ACHN (cell line): ENCODE results near the gene MMP24.

Experiments used
- DNase-seq: peaks from one replicate; pipeline ENCODE4 v3.0.0-alpha.2; 2015
- in situ Hi-C: cut with HindIII; loops from 2 replicates; pipeline ENCODE4 v1.10.0; 2017; ENCODE audit warnings: low sequenced_read_pairs, low pct_ligation_motif_present, low pct_unique_long_range_greater_than_20kb

The MMP24 gene

GRCh38 chr20:35286077-35286898 is 59.8 kb downstream of the MMP24 start:
- no peak for DNase-seq
- in situ Hi-C loops, result no loop called here

DNA sequence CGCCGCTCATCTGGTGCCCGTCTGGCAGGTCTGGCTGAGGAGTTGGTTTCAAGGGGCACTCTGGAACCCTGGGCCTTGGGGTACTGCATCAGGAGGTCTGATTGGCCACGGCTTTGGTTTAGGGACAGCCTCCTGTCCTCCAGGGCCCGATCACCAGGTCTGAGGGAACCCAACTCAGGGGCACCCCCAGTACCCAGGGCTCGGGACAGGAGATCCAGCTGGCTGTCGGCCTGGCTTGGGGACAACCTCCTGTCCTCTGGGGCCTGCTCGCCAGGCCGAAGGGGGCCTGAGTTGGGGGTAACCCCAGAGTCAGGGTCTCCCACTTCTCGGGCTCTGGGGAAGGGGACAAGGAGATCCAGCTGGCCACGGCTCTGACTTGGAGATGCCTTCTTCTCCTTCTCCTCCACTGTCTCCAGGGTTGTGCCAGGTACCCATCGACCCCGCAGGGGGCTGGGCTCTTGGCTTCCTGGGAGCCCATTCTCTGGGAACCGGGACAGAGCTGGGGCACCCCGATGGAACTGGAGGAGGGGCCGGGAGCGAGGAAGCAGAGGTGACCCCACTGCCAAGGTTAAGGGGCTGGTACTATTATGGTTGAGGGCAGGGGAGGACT is 60.5 kb downstream of the MMP24 start:
- in situ Hi-C loops, result no loop called here
- no peak for DNase-seq

DNA sequence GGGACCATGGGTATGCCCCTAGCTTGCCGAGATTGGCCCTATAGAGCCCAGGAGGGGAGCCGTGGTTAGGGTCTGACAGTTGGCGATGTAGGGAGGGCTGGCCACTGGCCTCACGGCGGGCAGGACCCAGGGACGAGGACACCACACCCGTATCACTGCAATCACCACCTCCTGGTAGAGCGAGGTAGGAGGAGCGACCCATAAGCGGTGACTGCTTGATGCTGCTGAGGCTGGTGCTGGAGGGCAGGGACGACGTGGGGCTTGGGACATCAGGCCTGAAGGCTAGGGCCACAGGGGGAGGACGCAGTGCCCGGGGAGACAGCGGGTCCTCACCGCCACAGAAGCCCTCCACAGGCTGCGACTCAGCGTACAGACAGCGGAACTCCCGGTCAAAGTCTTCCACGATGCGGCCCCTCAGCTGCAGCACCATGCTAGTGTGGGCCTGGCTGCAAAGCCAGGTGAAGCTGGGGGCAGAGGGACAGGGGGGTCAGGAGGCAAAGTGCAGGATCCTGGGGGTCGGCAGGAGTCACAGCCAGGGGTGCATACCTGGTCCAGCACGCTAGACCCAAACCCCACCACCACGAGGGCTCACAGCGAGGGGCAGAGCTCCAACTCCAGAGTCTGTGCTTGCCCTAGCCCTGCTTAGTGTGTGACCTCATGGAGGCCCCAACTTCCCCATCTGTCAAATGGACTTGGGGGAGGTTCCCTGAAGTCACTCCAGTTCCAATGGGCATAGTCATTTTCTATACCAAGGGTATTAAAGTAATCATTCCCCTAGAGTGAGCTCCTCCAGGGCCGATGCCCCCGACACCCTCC is 61.2 kb downstream of the MMP24 start:
- no peak for DNase-seq
- in situ Hi-C loops, result no loop called here

DNA sequence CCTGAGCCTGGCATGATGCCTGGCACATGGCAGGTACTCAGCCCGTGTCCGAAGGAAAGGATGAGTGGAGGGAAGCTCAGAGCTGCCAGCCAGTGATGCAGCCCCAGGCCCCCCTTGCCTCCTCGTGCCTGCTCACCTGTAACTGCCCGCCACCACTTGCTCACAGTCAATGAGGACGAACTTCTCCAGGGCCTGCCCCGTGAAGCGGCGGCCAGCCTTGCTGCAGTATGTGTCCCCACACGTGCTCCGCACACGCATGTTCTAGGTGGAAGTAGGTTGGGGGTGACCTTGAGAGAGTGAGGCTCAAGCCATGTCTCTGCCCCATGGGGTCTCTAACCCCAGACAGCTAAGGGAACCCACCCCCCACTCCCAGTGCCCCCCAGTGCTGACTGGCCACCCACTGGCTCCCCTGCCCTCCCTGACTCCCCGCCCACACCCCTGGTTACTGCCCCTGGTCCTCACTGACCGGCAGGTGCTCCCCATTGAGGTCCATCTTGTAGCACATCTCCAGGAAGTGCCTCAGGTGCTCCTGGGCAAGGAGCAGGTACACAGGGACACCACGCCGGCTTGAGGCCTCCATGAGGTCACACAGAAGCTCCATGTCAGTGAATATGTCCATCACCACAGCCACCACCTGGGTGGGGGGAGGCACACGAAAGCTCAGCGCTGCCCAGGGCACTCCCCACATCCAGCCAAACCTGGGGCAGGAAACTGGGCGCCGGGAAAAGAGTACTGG is 62.0 kb downstream of the MMP24 start:
- in situ Hi-C loops, result no loop called here

DNA sequence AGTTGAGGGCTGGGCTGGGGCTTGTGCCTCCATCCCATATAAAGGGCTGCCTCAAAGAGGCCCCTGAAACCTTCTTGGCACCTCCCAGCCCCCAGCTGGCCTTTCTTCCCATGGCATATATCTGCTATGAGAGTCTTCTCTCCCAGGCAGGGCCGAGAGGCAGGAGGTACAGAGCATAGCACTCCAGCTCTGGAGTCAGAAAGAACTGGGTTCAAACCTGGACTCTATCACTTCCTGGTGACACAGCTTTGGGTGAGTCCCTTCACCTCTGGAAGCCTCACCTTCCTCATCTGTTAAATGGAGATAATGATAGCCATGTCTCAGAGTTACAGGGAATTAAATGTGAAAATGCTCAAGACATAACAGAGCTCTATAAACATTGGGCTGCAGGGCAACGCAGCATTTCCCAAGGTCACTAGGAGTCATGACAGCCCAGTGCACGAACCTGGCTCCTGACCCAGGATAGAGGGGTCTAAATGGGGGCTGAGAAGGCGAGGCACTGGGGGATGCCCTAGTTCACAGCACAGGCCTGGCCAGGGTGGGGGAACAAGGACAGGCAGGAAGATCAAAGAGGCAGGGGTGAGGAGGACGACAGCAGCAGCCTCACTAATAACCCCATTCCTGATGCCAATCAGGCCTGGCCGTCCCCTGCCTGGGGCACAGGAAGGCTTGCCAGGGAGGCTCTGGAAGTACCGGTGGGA is 63.8 kb downstream of the MMP24 start:
- in situ Hi-C loops, result no loop called here
- no peak for DNase-seq

More for the DNA sequence above, 62.0 kb downstream of the MMP24 start:
- no peak for DNase-seq

GRCh38 chr20:35290887-35291417 is 64.5 kb downstream of the MMP24 start:
- in situ Hi-C loops, result no loop called here
- no peak for DNase-seq

DNA sequence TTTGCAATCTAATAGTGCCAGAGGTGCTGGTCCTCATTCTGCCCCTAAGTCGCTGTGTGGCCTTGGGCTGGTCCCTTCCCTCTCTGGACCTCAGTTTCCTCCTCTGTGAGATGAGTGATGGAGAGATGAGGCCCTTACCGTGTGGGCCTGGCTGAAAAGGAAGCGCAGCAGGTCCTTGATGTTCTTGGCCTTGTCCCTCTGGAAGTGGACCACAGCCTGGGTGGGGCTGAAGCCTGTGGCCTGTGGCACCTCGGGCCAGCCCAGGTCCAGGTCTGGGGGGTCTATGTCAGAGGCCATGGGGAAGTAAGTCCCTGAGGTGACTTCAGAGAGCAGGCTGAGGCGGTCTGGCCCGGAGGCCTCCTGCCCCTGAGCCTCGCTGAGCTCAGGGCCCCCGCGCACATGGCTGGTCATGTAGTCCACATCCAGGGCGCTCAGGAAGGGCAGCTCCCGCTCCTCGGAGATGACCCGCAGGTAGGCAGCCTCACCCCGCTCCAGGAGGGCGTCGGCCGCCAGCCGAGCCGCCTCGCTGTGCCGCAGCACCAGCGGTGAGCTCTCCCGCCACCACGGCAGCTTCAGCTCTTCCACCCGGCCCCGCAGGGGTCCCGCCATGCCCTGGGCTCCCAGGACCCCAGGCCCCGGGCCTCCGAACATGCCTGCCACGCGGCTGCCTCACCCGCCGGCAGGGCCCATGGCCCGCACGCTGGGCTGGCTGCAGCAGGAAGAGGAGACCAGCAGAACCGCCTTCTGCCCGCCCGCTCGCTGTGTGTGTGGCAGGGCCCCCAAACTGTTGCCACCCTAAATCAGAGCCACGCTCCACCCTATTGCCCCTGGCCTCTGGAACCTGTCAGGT is 65.4 kb downstream of the MMP24 start, which contains the start of gene FAM83C:
Gene FAM83C, minus strand, starts transcription at position 772 of the 850 bp plus-strand sequence. Its CDS starts 121 bp downstream, at position 651.
- no peak for DNase-seq
- in situ Hi-C loops, result no loop called here

- DNase-seq, result no peak
- in situ Hi-C loops, result no loop called here
These were observed 66.2 kb downstream of the MMP24 start for GRCh38 chr20:35292504-35293285.

GRCh38 chr20:35293303-35294292 is 67.1 kb downstream of the MMP24 start:
- in situ Hi-C loops, result no loop called here
- no peak for DNase-seq

DNA sequence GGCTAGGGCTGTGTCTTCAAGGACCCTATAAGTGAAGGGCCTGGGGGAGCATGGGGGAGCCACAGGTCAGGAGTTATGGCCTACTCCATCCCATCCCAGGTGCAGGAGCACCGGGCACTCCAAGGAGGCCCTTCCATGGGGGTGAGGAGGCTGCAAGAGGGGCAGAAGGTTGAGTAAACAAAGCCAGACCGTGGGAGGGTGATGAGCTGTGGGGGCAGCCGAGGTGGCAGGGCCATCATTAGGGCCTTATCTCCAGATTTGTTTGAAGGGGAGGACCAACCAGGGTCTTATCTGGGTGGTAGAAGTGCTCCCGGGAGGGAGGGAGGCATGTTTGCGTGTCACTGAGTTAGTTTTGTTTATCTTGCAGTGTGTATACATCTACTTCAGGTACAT is 67.8 kb downstream of the MMP24 start:
- in situ Hi-C loops, result no loop called here
- no peak for DNase-seq

DNA sequence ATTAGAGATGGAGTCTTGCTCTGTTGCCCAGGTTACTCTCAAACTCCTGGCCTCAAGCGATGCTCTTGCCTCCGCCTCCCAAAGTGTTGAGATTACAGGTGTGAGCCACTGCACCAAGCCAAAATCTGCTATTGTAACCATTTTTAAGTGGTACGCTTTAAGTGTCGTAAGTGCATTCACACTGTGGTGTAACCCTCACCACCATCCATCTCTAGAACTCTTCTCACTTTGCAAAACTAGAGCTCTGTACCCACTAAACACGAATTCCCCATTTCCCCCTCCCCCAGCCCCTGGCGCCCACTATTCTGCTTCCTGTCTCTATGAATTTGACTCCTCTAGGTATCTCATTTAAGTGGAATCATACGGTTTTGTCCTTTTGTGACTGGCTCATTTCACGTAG is 68.6 kb downstream of the MMP24 start:
- in situ Hi-C loops, result no loop called here
- no peak for DNase-seq

DNA sequence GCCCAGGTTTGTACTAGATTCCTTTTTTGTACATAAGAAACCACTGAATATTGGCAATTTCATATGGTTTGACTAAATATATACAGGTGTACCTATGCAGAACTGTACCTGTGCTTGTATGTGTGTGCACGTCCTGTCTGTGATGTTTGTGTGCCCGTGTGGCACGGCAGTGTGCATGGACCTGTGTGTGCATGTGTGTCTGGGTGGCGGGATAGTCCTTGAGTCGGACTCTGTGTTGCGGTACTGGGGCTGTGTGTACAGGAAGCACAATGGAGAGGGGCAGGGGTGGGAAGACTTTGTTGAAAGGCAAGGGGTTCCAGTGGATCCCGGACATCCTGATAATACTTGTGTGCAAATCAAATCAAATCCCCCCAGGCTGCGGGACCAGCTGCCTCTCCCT is 69.2 kb downstream of the MMP24 start:
- no peak for DNase-seq
- in situ Hi-C loops, result no loop called here

DNA sequence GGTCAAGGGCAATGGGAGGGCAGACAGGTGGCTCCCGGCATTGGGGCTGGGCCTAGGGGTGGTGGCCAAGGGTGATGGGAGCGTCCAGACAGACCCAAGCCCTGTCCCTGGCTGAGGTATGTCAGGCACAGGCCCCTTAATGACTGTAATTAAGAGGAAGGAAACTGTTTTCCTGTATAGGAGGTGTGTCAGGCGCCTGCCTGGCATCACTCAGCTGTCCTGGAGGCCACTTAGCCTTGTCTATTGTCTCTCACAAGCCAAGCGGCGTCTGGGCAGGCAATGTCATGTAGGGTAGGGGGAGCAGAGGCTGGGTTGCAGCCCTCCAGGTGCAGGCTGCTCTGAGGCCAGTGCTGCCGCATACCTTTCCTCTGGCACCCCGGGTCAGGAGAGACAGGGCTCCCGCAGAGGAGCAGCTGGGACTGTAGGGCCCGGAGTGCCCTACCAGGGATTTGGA is 69.6 kb downstream of the MMP24 start:
- in situ Hi-C loops, result no loop called here
- no peak for DNase-seq

GRCh38 chr20:35297155-35297554 is 70.7 kb downstream of the MMP24 start:
- in situ Hi-C loops, result no loop called here
- no peak for DNase-seq

- in situ Hi-C loops, result no loop called here
These were observed 71.2 kb downstream of the MMP24 start for GRCh38 chr20:35297740-35298139.

More at GRCh38 chr20:35297740-35298139, 71.2 kb downstream of the MMP24 start:
- no peak for DNase-seq
